ENCODE measurements around the gene TTC7B.

The TTC7B gene

GRCh38 chr14:90649557-90650135 lies 166.6 kb downstream of the TTC7B start:
- TF ChIP-seq SIN3A (IDR thresholded peaks at IDR 0.05; ENCODE audit: borderline replicate concordance, insufficient read depth, low read length) (no peak), TAF1 (IDR thresholded peaks at IDR 0.05; ENCODE audit: borderline replicate concordance, insufficient read depth, low read length) (no peak), REST (IDR thresholded peaks at IDR 0.05; ENCODE audit: insufficient read depth in 1 of 2, low read depth in 2 of 2, low read length in 2 of 2) (no peak), FOXP2 (optimal IDR thresholded peaks at IDR 0.05; ENCODE audit: borderline replicate concordance, extremely low read depth, extremely low read length, insufficient read depth) (no peak), POLR2AphosphoS5 (IDR thresholded peaks at IDR 0.05; ENCODE audit: low read depth, low read length) (no peak)

DNA sequence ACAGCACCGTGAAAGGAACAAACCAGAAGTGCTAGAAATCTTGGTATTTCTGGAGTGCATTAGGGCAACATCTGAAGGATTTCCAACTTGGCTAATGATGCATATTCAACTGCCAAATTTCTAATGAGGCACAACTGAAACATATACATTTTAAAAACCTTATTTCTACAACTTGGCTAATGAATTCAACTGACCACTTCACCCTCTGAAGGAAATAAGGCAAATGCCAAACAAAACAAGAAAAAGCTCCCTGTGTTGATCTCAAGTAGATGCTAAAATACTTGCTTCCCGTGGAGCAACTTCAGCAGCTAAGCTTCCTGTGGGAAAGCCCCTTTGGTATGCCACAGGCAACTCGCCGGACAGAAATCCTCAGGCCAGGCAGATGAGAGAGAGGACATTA lies 167.1 kb downstream of the TTC7B start:
- TF ChIP-seq REST (IDR thresholded peaks at IDR 0.05; ENCODE audit: insufficient read depth in 1 of 2, low read depth in 2 of 2, low read length in 2 of 2) (no peak), POLR2AphosphoS5 (IDR thresholded peaks at IDR 0.05; ENCODE audit: low read depth, low read length) (no peak), FOXP2 (optimal IDR thresholded peaks at IDR 0.05; ENCODE audit: borderline replicate concordance, extremely low read depth, extremely low read length, insufficient read depth) (no peak), SIN3A (IDR thresholded peaks at IDR 0.05; ENCODE audit: borderline replicate concordance, insufficient read depth, low read length) (no peak), TAF1 (IDR thresholded peaks at IDR 0.05; ENCODE audit: borderline replicate concordance, insufficient read depth, low read length) (no peak)

GRCh38 chr14:90648421-90648820 lies 167.8 kb downstream of the TTC7B start:
- TF ChIP-seq SIN3A (IDR thresholded peaks at IDR 0.05; ENCODE audit: borderline replicate concordance, insufficient read depth, low read length) (no peak), TAF1 (IDR thresholded peaks at IDR 0.05; ENCODE audit: borderline replicate concordance, insufficient read depth, low read length) (no peak)

GRCh38 chr14:90647473-90648005 lies 168.7 kb downstream of the TTC7B start:
- TF ChIP-seq TAF1 (IDR thresholded peaks at IDR 0.05; ENCODE audit: borderline replicate concordance, insufficient read depth, low read length) (no peak), POLR2AphosphoS5 (IDR thresholded peaks at IDR 0.05; ENCODE audit: low read depth, low read length) (no peak), REST (IDR thresholded peaks at IDR 0.05; ENCODE audit: insufficient read depth in 1 of 2, low read depth in 2 of 2, low read length in 2 of 2) (no peak), FOXP2 (optimal IDR thresholded peaks at IDR 0.05; ENCODE audit: borderline replicate concordance, extremely low read depth, extremely low read length, insufficient read depth) (no peak), SIN3A (IDR thresholded peaks at IDR 0.05; ENCODE audit: borderline replicate concordance, insufficient read depth, low read length) (no peak)

GRCh38 chr14:90645842-90646443 lies 170.3 kb downstream of the TTC7B start:
- TF ChIP-seq TAF1 (IDR thresholded peaks at IDR 0.05; ENCODE audit: borderline replicate concordance, insufficient read depth, low read length) (no peak), FOXP2 (optimal IDR thresholded peaks at IDR 0.05; ENCODE audit: borderline replicate concordance, extremely low read depth, extremely low read length, insufficient read depth) (no peak), SIN3A (IDR thresholded peaks at IDR 0.05; ENCODE audit: borderline replicate concordance, insufficient read depth, low read length) (no peak), REST (IDR thresholded peaks at IDR 0.05; ENCODE audit: insufficient read depth in 1 of 2, low read depth in 2 of 2, low read length in 2 of 2) (no peak), POLR2AphosphoS5 (IDR thresholded peaks at IDR 0.05; ENCODE audit: low read depth, low read length) (no peak)
